GM21381 (cell line): ENCODE measurements around the gene SIPA1.

ENCODE experiments used
- ATAC-seq: cut with Tn5 transposase; IDR thresholded peaks from one replicate; pipeline ENCODE4 v1.9.1; 2021; ENCODE audit warnings: mild to moderate bottlenecking, moderate library complexity; ENCODE audit not compliant: unreplicated experiment

The SIPA1 gene

DNA sequence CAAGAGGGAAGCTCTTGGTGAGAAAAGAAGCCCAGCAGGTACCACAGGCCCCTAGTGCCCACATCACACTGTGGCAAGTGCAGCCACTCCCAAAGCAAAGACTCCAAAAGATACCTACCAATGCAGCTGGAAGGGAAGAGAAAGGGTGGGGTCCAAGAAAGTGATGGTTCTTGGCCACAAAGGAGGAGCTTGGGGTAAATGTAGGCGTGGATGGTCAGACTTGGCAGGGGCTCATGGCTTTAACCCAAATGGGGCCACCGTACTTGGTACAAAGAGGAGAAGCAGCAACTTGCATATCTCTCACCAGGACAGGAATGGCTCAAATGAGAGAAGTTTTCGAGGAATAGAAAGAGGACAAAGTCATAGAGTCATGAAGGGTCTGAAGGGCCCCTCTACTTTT is 28.7 kb upstream of the SIPA1 start:
- ATAC-seq = no peak

DNA sequence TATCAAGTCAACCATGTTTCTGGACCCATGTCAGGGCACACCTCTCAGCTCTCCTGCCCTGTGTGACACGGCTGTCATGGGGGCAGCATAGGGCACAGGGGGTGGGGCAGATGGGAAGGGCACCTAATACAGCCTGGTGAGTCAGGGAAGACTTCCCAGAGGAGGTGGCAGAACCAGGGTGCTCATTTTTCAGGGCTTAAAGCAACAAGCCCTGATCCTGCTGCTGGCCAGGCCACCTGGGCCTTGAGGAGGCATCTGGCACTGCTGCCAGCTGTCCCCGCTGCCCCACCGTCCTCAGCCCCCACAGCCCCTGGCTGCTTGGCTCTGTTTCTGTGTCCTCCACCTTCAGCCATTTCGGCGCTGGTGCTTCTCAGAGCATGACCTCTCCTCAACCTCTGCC is 28.2 kb upstream of the SIPA1 start:
- ATAC-seq = no peak

DNA sequence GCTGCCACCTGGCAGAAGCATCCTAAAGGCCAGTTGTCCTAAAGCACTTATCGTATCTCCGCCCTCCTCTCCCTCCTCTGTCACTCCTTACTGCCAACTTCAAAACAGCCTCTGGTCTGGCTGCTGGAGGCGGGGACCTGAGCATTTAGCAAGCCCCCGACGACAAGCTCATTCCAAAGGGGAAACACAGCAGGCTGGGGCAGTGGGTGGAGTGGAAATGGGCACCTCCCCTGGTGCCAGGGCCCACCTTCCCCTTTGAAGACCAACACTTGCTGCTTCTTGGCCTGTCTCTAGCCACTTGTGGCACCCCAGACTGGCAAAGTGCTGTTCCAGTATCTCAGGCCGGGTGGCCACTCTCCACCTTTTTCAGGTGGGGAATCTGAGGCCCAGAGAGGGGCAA is 27.5 kb upstream of the SIPA1 start:
- ATAC-seq = no peak

DNA sequence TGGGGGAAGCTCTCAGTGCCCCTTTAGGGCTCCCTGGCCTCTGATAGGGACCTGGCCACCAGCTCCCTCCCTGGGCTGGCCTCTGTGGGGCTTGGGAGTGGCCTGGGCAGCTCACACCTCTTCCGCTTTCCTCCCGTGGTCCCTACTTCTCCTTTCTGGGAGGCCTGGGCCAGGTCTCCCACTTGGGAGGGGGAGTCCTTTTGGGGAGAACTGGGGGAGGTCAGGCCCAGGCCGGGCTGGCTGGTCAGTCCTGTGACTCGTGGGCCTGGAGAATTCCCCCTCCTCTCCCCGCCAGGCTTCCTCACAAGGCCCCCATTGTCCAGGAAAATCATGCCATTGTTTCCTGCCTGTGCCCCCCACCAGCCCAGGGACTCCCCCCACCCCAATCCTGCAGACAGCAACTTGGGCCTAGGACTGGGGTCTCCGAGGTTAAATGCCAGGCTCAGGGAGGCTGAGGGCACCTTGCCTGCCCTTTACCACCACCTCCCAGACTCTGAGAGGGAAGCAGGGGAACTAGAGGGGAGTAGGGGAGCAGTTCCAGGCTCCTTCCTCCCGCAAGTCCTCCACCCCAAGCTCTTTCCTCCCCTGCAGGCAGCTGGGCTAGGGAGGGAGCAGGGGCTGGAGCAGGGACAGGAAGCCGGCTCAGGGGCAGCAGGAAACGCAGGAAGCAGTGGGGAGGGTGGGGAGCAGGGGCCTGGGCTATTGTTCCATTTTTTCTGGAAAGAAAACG is 26.7 kb upstream of the SIPA1 start:
- no peak for ATAC-seq

DNA sequence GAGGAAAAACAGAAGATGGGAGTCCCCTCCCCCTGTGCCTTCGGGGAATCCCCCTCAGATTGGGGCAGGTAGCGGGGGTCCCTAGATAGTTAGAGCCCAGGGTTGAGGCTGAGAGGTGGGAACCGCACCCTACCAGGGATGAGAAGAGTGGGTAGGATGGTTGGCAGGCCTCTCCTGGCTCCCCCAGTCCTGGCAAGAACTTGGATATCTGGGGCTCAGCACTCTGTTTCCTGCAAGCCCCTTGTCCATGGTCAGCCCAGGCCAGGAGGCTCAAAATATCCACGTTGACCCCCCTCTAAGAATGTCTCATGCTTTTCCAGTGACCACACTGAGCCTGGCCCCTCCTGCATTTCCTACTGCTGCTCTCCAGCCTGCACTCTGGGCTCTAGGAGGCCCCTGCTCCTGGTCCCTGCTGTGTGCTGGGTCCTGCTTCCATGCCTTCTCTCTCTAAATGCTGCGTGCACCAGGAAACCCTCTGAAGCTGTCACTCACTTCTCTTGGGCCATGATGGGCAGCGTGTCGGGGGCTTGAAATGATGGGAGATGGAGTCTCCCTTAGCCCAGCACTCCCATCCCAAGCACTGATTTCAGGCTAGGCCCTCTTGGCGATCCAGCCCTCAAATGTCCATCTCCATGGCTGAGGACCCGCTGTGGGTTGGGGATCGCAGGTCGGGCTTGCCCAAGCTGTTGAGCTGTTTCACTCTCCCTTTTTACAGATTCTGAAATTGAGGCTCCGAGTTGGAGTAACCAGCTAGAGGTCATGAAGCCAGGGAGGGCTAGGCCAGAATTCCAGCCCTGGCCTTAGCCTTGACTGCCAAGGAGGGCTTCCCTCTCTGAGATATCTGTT is 25.9 kb upstream of the SIPA1 start:
- no peak for ATAC-seq

DNA sequence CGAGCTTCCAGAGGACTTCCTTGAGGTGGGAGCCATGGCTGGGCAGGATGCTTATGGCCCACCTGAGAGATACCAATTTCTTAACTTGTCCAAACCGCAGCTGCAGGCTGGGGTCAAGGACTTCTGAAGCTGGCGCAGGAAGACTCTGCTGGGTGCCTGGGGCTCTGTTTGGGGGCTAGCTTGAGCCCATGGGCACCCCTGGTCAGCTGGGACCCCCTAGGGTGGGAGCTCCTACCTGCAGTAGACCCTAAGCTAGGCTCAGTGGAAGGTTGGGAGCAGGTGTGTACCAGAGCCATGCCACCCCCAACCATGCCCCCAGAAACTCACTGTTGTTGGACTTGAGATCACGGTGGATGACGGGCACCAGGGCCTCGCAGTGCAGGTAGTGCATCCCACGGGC is 25.2 kb upstream of the SIPA1 start:
- no peak for ATAC-seq

DNA sequence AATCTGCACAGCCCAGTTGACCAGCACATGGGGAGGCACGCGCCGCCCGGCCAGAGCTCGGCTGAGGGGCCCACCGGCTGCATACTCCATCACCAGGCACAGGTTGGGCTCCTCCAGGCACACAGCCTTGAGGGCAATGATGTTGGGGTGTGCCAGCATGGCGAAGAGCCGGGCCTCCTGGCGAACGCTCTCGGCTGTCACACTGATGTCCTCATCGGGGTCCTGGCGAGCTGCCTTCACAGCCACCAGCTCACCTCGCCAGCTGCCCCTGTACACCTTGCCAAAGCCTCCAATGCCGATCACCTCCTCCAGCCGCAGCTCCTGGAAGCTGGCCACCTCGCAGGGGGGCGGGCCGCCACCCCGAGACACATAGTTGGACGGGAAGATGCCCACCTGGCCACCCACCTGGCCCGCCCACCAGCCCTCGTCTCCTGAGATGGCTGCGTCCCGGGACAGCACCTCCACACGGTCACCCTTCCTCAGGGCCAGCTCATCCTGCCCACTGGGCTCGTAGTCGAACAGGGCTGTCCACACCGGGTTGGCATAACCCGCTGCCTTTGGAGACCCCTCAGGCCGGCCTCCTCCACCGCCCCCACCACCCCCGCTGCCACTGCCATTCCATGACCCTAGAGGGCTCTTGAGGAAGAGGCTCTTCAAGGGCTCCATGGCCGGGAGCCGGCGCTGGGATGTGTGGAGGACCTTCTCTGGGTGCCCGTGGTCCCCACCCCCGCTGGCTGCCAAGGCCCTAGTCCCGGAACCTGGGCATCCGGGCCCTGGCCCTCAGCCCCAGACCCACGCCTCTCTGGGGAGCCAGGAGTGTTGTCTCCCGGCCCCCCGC is 24.6 kb upstream of the SIPA1 start:
- no peak for ATAC-seq

DNA sequence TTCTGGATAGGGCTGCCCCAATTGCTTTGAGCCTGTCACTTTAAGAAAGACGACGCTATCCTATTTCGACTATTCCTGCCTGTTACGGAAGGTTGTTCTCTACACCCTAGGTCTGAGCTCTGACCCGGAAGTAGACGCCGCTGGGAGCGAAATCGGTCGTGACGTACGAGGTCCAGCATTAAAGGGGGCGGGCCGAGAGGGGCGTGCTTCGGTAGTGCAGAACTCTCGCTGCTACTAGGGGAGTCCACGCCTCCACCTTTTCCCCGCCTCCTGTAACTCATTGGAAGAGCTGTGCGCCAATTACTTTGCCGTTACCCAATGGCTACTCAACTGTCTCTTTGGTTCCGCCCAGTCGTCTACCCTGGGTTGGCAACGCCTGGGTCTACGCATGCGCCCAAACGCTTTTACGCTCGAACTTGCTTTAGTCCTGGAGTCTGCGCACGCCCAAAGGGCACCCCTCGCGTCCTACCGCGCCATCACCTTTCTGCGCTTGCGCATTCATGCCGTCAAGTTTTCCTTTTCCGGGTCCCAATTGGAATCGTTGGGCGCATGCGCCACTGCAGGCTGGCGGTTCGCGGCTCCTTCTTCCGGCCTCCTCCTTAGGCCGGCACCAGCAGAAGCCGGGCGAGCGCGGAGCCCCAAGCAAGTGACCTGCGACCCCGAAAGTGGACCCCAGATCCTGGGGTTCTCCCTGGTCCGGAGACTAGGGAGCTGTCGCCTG is 22.5 kb upstream of the SIPA1 start, which contains the start of gene PCNX3:
Gene PCNX3, plus strand, starts transcription at position 548 of the 721 bp plus-strand sequence. CDS start 536 bp downstream, outside the sequence.
- peak; percentile 83 for ATAC-seq

DNA sequence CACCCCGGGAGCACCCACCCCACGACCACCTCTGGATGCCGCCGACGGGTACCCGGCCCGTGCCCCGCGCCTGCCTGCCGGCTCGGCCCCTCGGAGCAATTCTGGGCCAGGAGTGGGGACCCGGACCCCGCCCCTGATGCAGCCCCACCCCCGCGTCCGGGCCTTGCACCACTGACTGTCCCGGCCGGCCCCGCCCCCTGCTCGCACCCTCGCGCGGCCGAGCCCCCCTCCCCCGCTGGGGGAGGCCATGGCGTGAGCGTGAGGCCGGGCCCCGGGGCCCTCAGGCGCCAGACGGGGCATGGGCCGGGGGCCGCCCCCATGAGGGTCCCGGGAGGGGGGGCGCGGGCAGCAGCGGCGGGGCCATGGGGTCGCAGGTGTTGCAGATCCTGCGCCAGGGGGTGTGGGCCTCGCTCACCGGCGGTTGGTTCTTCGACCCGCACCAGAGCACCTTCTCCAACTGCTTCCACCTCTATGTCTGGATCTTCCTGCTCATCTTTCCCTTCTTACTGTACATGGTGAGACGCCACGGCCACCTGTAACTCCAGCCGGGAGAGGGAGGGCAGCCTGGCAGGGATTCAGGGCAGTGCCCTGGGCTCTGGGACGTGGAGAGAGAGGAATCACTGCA is 21.8 kb upstream of the SIPA1 start:
- ATAC-seq = peak; percentile 7

DNA sequence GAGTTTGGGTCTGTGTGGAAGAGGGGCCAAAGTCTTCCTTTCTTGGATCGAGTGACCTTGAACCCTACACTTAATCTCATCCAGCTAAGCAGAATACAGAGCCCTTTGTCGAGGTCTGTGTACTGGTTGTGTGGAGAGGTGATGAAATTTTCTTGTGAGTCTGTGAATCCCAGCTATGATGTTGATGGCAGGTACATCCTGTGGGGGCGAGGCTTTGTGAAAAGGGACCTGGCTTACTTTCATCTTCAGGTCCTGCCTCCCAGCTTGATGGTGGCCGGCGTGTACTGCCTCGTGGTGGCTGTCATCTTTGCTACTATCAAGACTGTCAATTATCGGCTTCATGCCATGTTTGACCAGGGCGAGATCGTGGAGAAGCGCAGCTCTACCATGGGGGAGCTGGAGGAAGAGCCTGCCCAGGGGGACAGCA is 21.3 kb upstream of the SIPA1 start:
- ATAC-seq = no peak

DNA sequence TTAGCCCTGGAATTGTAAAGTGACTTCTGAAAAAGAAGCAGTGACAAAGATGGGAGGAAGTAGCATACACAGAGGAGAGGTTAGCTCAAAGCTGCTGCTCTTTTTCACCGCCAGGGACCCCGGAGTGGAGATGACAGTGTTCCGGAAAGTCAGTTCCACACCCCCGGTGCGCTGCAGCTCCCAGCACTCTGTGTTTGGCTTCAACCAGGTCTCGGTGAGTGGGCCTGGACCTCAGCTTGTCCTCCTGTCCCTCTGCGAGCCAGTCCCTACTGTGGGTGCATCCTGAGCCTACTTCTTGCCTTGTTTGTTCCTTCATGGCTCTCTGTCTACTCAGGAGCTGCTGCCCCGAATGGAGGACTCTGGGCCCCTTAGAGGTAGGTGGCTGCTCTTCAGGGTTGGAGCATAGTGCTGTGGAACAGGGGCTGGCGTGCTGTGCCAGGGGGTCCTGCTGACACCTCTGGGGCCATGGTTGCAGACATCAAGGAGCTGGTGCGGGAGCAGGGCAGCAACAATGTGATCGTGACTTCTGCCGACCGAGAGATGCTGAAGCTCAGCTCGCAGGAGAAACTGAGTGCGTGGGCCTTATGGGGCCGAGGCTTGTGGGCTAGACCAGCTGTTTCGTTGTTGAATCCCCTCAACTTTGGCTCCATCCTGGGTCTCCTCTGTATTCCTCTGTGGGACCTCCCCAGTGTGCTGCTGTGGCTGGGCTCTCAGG is 20.6 kb upstream of the SIPA1 start:
- ATAC-seq = no peak

DNA sequence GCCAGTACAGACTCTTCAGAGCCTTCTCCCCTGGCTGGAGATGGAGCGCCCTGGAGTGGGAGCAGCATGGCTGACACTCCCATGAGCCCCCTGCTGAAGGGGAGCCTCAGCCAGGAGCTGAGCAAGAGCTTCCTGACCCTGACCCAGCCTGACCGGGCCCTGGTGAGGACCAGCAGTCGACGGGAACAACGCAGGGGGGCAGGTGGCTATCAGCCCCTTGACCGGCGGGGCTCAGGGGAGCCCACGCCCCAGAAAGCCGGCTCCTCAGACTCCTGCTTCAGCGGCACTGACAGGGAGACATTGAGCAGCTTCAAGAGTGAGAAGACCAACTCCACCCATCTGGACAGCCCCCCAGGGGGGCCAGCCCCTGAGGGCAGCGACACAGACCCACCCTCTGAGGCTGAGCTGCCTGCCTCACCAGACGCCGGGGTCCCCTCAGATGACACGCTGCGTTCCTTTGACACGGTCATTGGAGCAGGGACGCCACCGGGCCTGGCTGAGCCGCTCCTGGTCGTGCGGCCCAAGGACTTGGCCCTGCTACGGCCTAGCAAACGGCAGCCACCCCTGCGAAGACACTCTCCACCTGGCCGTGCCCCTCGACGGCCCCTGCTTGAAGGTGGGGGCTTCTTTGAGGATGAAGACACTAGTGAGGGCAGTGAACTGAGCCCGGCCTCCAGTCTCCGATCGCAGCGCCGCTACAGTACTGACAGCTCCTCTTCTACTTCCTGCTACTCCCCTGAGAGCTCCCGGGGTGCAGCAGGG is 19.7 kb upstream of the SIPA1 start:
- ATAC-seq = no peak

DNA sequence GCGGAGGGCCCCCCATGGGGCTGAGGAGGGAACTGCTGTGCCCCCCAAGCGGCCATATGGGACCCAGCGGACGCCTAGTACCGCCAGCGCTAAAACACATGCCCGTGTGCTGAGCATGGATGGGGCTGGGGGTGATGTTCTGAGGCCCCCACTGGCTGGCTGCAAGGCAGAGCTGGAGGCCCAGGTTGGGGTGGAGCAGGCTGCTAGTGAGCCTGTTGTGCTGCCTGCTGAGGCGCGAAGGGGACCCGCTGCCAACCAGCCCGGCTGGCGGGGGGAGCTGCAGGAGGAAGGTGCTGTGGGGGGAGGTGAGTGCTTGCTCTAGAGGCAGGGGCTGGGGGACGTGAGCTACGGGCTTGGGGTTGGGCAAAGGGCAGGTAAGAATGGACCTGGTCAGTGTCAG is 19.1 kb upstream of the SIPA1 start:
- ATAC-seq = no peak

DNA sequence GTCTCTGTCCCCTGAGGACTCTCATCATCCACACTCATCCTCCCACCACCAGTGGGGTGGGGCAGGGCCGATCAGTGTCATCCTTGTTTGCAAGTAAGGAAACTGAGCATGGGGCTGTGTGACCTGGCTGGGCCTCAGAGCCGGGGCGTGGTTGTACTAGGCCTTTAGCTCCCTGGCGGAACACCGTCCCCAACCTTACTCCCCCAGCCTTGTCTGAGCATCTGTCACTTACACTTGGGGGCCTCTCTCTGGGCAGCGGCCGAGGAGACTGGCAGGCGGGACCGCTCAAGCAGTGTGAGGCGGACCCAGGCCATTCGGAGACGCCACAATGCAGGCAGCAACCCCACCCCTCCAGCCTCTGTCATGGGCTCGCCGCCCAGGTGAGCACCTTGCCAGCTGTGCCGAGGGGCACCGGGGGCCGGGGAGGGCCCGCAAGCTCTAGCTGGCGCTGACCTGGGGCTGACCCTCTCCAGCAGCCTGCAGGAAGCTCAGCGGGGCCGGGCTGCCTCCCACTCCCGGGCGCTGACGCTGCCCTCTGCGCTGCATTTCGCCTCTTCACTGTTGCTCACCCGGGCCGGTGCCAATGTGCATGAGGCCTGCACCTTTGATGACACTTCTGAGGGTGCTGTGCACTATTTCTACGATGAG is 18.5 kb upstream of the SIPA1 start:
- ATAC-seq = no peak

DNA sequence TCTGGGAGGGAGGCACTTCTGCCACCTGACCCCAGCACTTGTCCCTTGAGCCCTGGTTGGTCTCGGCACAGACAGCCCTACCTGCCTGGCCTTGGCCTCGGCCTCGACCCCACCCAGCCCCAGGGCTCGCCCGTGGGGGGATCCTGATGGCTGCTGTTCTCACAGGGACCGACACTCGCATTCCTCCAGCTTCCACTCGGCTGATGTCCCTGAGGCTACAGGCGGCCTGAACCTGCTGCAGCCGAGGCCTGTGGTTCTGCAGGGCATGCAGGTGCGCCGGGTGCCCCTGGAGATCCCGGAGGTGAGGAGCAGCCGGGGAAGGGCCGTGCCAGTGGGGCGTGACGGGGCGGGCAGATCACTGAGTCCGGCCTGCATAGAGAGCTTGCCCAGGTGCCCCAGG is 17.2 kb upstream of the SIPA1 start:
- no peak for ATAC-seq

DNA sequence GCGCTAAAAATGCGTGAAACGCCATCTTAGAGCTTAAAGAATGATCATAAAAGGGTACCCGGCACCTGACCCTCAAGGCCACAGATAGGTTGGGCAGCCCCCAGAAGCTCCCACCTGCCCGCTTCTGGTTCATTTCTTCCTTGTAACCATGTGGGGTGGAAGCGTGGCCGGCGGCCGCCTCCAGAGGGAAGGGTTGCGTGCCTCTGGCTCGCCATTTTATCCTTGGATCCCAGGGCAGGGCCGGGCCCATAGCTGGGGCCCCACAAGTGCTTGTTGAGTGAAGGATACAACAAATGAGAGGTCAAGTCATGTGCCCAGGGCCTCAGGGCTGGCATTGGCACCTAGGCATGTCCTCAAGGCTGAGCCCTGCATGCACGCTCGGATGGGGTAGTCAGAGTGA is 16.4 kb upstream of the SIPA1 start:
- no peak for ATAC-seq

DNA sequence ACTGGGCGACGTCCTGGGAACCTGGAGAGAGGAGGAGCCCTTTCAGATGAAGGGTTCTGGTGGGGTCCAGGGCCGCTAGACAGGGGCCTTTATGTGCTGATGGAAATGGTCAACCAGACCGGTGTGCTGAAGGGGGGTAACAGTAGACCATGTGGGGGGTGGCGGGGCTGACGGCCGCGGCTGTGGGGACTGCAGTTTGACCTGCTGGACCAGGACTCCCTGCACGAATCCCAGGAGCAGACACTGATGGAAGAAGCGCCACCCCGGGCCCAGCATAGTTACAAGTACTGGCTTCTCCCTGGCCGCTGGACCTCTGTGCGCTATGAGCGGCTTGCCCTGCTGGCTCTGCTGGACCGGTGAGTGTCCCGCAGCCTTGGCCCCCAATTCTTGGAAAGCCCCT is 15.9 kb upstream of the SIPA1 start:
- no peak for ATAC-seq

DNA sequence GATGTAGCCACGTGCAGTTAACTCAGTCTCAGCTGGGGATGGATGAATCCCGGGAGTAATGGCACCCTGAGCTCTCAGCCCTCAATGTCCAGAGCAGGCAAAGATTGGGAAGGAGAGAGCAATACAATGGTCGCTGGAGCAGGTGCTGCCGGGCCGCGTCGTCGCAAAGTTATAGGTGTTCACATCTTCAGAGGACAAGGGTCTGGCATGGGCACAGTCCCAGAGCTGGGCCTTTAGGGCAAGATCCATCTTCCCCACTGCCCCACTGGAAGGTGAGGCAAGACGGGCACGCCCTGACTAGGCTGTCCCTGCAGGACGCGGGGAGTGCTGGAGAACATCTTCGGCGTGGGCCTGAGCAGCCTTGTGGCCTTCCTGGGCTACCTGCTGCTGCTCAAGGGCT is 14.7 kb upstream of the SIPA1 start:
- no peak for ATAC-seq
